SJSA1 (cell line): ENCODE data around the gene CCDC71L. TPM values are rescaled to one million over a fixed set of nuclear protein-coding genes. Genes with fewer than 3 reads are reported as not detected.
"Not testable (repeated sequence)": the region's sequence is repeated elsewhere in the genome, so short reads cannot be mapped to it uniquely, and the experiment has no call there.

ENCODE experiments used
- DNase-seq, 2 experiments: peaks; one replicate each; pipeline ENCODE4 v3.0.0-alpha.2; 2015 to 2020; ENCODE audit warnings: low spot score in 2 of 2, low read depth in 1 of 2
- H3K27ac ChIP-seq: fragments of 250-450 bp; sonication (Bioruptor Pico); 2 replicates; pipeline ENCODE4 v1.5.1; 2020; ENCODE audit warnings: mild to moderate bottlenecking, moderate library complexity
- H3K27me3 ChIP-seq: fragments of 250-450 bp; sonication (Bioruptor Pico); replicated peaks from 2 replicates; pipeline ENCODE4 v1.5.1; 2020; ENCODE audit warnings: mild to moderate bottlenecking, moderate library complexity
- H3K36me3 ChIP-seq: fragments of 250-450 bp; sonication (Bioruptor Pico); 2 replicates; pipeline ENCODE4 v1.5.1; 2020; ENCODE audit warnings: mild to moderate bottlenecking
- H3K4me1 ChIP-seq: fragments of 250-450 bp; sonication (Bioruptor Pico); replicated peaks from 2 replicates; pipeline ENCODE4 v1.6.1; 2021; ENCODE audit warnings: mild to moderate bottlenecking
- H3K4me3 ChIP-seq: fragments of 250-450 bp; sonication (Bioruptor Pico); 2 replicates; pipeline ENCODE4 v1.5.1; 2020; ENCODE audit warnings: mild to moderate bottlenecking
- H3K9me3 ChIP-seq: fragments of 250-450 bp; sonication (Bioruptor Pico); replicated peaks from 2 replicates; pipeline ENCODE4 v1.5.1; 2020; ENCODE audit warnings: mild to moderate bottlenecking
- total RNA-seq: library from RNA; depleted of rRNA; stranded (reverse); fragments of >200 nt; shearing (Covaris generic); gene quantifications from 2 replicates; pipeline ENCODE4 v1.2.3, GENCODE V29; 2014; rRNA removed

Gene CCDC71L
- total RNA-seq: 37.1 and 38.7 TPM in 2 replicates

DNA sequence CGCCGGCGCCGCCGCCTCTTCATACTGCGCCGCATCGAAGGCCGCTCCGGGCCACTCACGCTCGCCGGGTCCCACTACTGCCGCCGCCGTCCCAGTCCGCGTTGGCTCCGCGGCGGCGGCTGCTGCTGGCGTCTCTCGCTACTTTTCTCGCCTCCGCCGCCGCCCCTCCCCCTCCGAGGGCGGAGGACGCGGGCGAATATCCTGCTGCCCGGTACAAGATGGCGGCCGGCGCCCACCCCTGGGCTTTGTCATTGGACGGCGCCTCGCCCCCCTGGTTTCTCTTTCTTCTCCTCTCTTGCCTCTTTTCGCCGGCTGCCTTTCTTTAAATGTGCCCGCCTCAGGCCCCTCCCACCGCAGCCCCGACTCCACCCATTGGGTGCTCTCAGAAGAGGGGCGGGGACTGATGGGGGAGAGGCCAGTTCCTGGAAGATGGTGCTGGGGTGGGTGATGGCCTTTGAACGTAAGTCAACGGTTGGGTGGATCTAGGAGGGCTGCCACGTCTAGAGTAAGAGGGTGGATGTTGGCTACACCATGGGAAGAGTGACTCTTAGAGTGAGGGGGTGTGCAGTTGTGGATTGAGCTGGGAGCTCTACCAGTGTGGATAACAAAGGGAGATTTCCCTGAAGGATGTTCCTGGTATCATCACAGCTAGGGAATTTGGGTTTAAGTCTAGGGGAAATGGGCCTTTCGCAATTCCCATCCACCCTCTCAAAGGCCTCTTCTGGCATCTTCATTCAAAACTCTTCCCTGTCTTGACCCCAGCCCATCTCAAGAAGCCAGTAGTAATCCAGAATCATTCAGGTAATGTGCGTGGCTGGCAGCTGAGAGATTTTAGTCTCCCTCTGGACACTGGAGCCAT is at the start of gene CCDC71L:
Gene CCDC71L, minus strand, starts transcription at position 297 of the 859 bp plus-strand sequence. Its CDS starts 262 bp downstream, at position 35.
- Histone ChIP-seq H3K9me3 (no peaks in the 10 kb centered on the region), H3K27ac (peak within 1 kb of the TSS; percentile 86), H3K27me3 (no peaks in the 10 kb centered on the region), H3K36me3 (peaks cover 23% of the 10 kb centered on the region), H3K4me3 (peak within 1 kb of the TSS; percentile 81), H3K4me1 (peaks cover 22% of the 10 kb centered on the region)
- DNase-seq: peak; percentile 94 to 96

DNA sequence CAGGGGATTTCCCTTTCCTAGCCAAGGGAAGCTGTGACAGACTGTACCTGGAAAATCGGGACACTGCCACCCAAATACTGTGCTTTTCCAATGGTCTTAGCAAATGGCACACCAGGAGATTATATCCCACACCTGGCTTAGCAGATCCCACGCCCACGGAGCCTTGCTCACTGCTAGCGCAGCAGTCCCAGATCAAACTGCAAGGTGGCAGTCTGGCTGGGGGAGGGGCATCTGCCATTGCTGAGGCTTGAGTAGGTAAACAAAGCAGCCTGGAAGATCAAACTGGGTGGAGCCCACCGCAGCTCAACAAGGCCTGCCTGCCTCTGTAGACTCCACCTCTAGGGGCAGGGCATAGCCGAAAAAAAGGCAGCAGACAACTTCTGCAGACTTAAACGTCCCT is 48.6 kb upstream of the CCDC71L start:
- H3K27me3 ChIP-seq, H3K9me3 ChIP-seq, H3K4me1 ChIP-seq, H3K4me3 ChIP-seq, H3K27ac ChIP-seq, DNase-seq: not testable (repeated sequence)
- H3K36me3 ChIP-seq: peaks cover 11% of the 10 kb centered on the region

DNA sequence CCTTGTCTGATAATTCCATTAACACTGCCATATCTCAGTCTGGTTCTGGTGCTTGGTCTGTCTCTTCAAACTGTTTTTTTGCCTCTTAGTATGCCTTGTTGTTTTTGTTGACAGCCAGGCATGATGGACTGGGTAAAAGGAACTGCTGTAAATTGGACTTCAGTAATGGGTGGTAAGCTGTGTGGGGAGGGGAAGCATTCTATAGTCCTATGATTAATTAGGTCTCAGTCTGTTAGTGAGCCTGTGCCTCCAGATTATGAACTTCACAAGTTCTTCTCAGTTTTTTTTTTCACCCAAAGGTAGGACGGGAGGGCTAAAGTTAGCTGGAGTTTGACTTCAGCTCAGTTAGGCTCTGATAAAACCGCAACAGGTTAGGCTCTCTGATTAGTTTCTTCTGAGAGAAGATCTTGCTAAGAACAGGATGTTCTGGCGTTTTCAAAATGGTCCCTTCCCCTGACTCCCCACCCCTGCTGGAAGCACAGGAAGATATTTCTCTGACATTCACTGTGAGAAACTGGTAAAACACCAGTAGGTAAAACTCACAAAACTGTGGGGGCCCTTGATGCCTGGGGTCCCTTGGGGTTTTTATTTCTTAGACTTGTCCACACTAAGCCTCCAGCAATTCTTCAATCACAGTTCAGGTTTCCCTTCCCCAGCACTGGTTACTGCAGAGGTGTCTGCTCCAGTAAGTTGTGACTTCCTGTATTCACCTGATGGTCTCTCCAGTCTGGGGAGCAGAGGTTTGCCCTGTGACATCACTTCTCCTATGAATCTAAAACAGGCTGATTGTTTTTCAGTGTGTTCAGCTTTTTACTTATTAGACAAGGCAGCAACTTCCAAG is 43.3 kb upstream of the CCDC71L start:
- Histone ChIP-seq H3K27ac (no peak overlapping the region), H3K27me3 (no peaks in the 10 kb centered on the region), H3K4me1 (no peaks in the 10 kb centered on the region), H3K36me3 (peaks cover 8% of the 10 kb centered on the region), H3K9me3 (no peaks in the 10 kb centered on the region; the same call in 1 of the 2 replicates), H3K4me3 (no peak overlapping the region)
- DNase-seq: no peak

DNA sequence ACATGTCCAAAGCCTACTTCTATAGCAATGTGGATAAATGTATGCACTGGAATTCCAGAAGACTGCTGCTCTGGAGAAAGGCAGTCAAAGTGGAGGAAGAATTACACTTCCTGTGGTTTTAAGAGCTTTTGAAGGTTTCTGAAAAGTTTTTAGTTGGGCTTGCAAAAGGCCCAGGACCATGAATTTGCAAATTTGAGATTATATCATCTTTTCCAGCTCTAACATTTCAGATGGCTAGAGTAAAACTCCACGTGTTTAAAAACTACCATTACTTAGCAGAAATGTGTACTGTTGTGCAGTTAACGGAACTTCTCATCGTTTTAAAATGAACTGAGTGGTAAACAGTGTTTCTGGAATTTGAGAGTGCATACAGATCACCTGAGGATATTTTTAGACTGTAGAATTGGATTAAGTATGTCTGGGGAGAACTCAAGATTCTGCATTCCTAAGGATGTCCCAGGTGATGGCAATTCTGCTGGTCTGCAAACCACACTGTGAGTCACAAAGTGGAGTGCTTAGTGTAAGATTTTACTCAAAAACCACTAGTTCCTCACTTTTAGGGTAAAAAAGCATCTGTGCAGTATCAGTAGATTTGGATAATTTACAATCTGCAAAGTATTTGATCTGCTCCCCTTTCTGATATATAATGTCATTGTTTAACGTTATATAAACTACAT is 32.9 kb upstream of the CCDC71L start:
- Histone ChIP-seq H3K4me1 (peaks cover 13% of the 10 kb centered on the region), H3K36me3 (peaks cover 11% of the 10 kb centered on the region; the same call in 1 of the 2 replicates), H3K27ac (no peak overlapping the region), H3K27me3 (no peaks in the 10 kb centered on the region), H3K9me3 (no peaks in the 10 kb centered on the region), H3K4me3 (no peak overlapping the region)
- no peak for DNase-seq

DNA sequence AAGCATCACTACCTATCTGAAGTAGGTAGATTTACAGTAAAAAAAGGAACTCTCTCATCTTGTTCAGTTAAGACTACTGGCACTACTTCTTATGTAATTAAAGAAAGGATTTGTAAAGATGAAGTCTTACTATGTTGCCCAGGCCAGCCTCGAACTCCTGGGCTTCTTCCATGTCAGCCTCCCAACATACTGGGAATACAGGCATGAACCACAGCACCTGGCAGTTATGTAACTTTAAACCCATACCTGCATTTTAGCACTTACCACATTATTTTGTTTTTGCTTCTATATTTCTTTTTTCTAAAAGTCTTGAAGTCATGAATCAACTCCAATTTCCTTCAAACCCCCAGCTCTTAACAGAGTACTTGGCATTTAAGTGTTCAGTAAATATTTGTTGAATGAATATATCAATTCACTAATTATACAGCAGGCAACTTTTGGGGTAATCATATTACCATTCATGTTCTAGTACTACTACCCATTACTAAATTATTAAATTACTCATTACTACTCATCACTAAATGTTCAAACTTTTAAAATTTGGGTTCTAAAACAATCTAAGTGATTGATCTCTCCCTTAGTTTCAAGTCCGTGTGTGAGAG is 31.6 kb upstream of the CCDC71L start:
- Histone ChIP-seq H3K36me3 (peaks cover 11% of the 10 kb centered on the region; the same call in 1 of the 2 replicates), H3K4me1 (peaks cover 13% of the 10 kb centered on the region), H3K9me3 (no peaks in the 10 kb centered on the region), H3K4me3 (no peak overlapping the region), H3K27me3 (no peaks in the 10 kb centered on the region), H3K27ac (no peak overlapping the region)
- DNase-seq: no peak

GRCh38 chr7:106688161-106688560 is 27.2 kb upstream of the CCDC71L start:
- not testable (repeated sequence) for DNase-seq, H3K9me3 ChIP-seq, H3K4me1 ChIP-seq, H3K27ac ChIP-seq, H3K27me3 ChIP-seq, H3K4me3 ChIP-seq
- peaks cover 11% of the 10 kb centered on the region; the same call in 1 of the 2 replicates for H3K36me3 ChIP-seq

DNA sequence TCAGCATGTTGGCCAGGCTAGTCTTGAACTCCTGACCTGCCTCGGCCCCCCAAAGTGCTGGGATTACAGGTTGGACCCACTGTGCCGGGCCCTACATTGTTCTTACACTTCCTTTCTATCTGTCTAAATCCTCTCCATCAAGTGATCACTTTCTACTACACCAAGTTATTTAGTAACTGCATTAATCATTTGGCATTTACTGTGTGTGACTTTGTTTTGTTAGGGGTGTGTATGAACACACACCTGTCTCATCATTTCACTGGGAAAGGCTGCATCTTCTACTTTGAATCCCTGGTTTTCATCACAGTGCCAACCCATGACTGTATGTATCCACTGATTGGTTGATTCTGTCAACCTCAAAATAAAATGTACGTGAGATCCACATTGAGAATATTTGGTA is 23.0 kb upstream of the CCDC71L start:
- Histone ChIP-seq H3K27me3 (no peaks in the 10 kb centered on the region), H3K9me3 (no peaks in the 10 kb centered on the region), H3K4me3 (no peak overlapping the region), H3K27ac (no peak overlapping the region), H3K4me1 (peaks cover 32% of the 10 kb centered on the region), H3K36me3 (no peaks in the 10 kb centered on the region; the same call in 1 of the 2 replicates)
- no peak for DNase-seq

- Histone ChIP-seq H3K9me3 (no peaks in the 10 kb centered on the region), H3K27ac (peak overlapping the region; percentile 47), H3K36me3 (no peaks in the 10 kb centered on the region; the same call in 1 of the 2 replicates), H3K4me3 (no peak overlapping the region), H3K27me3 (no peaks in the 10 kb centered on the region), H3K4me1 (peaks cover 37% of the 10 kb centered on the region)
- peak; percentile 48 to 80 for DNase-seq
These were observed 21.0 kb upstream of the CCDC71L start for GRCh38 chr7:106681815-106682495.

DNA sequence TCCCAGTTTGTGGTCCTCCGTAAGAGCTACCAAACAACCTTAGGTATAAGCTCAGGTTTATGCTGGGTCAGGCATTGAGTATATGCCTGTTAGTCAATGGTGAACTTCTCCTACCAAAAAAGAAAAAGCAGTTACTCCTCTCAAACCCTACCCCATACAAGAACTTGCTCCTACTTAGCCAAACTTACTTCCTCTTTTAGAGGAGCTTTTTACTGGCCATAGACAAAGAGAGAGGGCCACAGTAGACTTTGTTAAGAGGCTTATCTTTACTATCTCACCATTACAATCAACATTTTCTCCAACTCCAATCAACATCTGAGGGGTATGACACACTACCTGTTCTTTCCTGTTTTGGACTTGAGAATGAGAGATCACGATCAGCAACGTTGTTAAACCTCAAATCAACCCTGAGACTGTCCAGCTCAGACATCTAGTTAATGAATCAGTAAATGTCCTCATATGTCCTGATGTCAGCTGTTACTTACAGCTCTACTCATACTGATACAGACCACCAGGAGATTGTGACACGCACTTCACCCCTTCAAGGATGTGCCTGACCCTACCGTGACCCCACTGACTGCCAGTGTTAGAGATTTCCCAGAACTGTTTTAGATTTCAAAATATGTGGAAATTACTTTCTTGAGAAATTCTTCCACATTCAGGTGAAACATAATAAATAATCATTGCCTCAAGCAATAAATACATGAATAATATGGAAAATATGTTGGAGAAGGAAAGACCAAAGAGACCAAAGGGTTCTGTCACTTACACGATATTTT is 18.4 kb upstream of the CCDC71L start:
- DNase-seq: peak; percentile 68 to 70
- H3K27ac ChIP-seq: peak overlapping the region; percentile 73

GRCh38 chr7:106678795-106679152 is 17.8 kb upstream of the CCDC71L start:
- Histone ChIP-seq H3K4me1 (peaks cover 37% of the 10 kb centered on the region), H3K27me3 (no peaks in the 10 kb centered on the region), H3K4me3 (no peak overlapping the region), H3K9me3 (no peaks in the 10 kb centered on the region), H3K36me3 (no peaks in the 10 kb centered on the region; the same call in 1 of the 2 replicates), H3K27ac (peak overlapping the region; percentile 73)
- no peak for DNase-seq

More for the DNA sequence above, 18.4 kb upstream of the CCDC71L start:
- no peak overlapping the region for H3K4me3 ChIP-seq
- no peaks in the 10 kb centered on the region; the same call in 1 of the 2 replicates for H3K36me3 ChIP-seq
- no peaks in the 10 kb centered on the region for H3K9me3 ChIP-seq
- peaks cover 37% of the 10 kb centered on the region for H3K4me1 ChIP-seq
- H3K27me3 ChIP-seq: no peaks in the 10 kb centered on the region

GRCh38 chr7:106676506-106676905 is 15.5 kb upstream of the CCDC71L start:
- H3K4me1 ChIP-seq: peaks cover 26% of the 10 kb centered on the region
- H3K27me3 ChIP-seq, H3K4me3 ChIP-seq, DNase-seq, H3K36me3 ChIP-seq, H3K9me3 ChIP-seq, H3K27ac ChIP-seq: not testable (repeated sequence)

GRCh38 chr7:106673688-106674087 is 12.7 kb upstream of the CCDC71L start:
- H3K27me3 ChIP-seq, H3K9me3 ChIP-seq, H3K27ac ChIP-seq, H3K36me3 ChIP-seq, DNase-seq, H3K4me3 ChIP-seq, H3K4me1 ChIP-seq: not testable (repeated sequence)
